ENCODE measurements around the gene MRGPRD.

MRGPRD gene

GRCh38 chr11:69007975-69008381 is 27.2 kb upstream of the MRGPRD start:
- in situ Hi-C loops (cut with HindIII; ENCODE audit: low pct_ligation_motif_present, low sequenced_read_pairs), result no loop called here
- no peak overlapping the region for H3K27ac ChIP-seq
- no peak for TF ChIP-seq CTCF (IDR thresholded peaks at IDR 0.05; ENCODE audit: low read depth, low read length, missing control alignments)

DNA sequence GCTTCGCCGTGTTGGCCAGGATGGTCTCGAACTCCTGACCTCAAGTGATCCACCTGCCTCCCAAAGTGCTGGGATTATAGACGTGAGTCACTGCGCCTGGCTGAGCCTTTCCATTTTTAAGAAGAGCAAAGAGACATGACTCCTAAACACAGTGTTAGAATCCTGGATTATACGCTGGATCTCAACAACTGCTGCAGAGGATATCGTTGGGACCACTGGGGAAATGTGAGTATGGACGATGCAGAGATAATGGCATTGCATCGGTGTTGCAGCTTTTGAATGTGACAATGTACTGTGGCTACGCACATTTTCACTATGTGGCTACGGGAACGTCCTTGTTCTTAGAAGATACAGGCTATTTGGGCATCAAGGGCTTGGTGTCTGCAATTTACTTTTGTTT is 26.0 kb upstream of the MRGPRD start:
- DNase-seq, result no peak
- TF ChIP-seq CTCF (IDR thresholded peaks at IDR 0.05; ENCODE audit: low read depth, low read length, missing control alignments), result no peak
- Histone ChIP-seq H3K27ac (no peak overlapping the region), H3K4me3 (ENCODE audit: low read depth, low read length) (no peak overlapping the region), H3K36me3 (replicated peaks) (no peaks in the 10 kb centered on the region), H3K27me3 (replicated peaks) (no peaks in the 10 kb centered on the region)
- in situ Hi-C loops (cut with HindIII; ENCODE audit: low pct_ligation_motif_present, low sequenced_read_pairs), result no loop called here

More at GRCh38 chr11:69007975-69008381, 27.2 kb upstream of the MRGPRD start:
- no peaks in the 10 kb centered on the region for H3K27me3 ChIP-seq (replicated peaks)
- no peaks in the 10 kb centered on the region for H3K36me3 ChIP-seq (replicated peaks)
- no peak overlapping the region for H3K4me3 ChIP-seq (ENCODE audit: low read depth, low read length)
- no peak for DNase-seq

GRCh38 chr11:69005631-69006368 is 25.0 kb upstream of the MRGPRD start:
- no peak for DNase-seq
- H3K27me3 ChIP-seq (replicated peaks), result no peaks in the 10 kb centered on the region

DNA sequence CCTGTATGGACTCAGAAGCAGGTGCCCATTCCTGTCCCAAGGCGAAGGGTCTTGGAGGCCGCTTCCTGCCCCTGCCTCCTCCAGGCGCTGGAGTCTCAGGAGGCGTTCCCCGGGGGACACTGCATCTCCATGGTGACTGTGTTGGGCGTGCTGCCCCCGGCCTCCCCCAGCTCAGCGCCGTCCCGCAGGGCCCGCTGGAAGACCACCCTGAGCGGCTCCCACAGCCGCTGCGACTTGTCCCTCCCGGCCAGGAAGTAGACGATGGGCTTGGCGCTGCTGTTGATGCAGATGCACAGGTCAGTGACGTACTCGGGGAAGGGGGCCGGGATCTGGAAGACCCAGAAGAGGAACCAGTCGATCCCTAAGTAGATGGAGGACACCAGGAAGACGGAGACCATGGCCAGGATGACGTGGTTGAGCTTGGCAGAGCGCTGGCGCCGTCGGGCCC is 24.4 kb upstream of the MRGPRD start:
- no peak for TF ChIP-seq CTCF (IDR thresholded peaks at IDR 0.05; ENCODE audit: low read depth, low read length, missing control alignments)
- Histone ChIP-seq H3K27me3 (replicated peaks) (no peaks in the 10 kb centered on the region), H3K4me3 (ENCODE audit: low read depth, low read length) (no peak overlapping the region), H3K27ac (no peak overlapping the region), H3K36me3 (replicated peaks) (no peaks in the 10 kb centered on the region)
- no peak for DNase-seq
- in situ Hi-C loops (cut with HindIII; ENCODE audit: low pct_ligation_motif_present, low sequenced_read_pairs), result no loop called here

More at GRCh38 chr11:69005631-69006368, 25.0 kb upstream of the MRGPRD start:
- no peak for TF ChIP-seq CTCF (IDR thresholded peaks at IDR 0.05; ENCODE audit: low read depth, low read length, missing control alignments)
- Histone ChIP-seq H3K36me3 (replicated peaks) (no peaks in the 10 kb centered on the region), H3K27ac (no peak overlapping the region), H3K4me3 (ENCODE audit: low read depth, low read length) (no peak overlapping the region)
- in situ Hi-C loops (cut with HindIII; ENCODE audit: low pct_ligation_motif_present, low sequenced_read_pairs), result no loop called here

- Histone ChIP-seq H3K36me3 (replicated peaks) (no peaks in the 10 kb centered on the region), H3K27ac (no peak overlapping the region), H3K4me3 (ENCODE audit: low read depth, low read length) (no peak overlapping the region), H3K27me3 (replicated peaks) (no peaks in the 10 kb centered on the region)
- no peak for TF ChIP-seq CTCF (IDR thresholded peaks at IDR 0.05; ENCODE audit: low read depth, low read length, missing control alignments)
- in situ Hi-C loops (cut with HindIII; ENCODE audit: low pct_ligation_motif_present, low sequenced_read_pairs), result no loop called here
- DNase-seq, result no peak
Measured at GRCh38 chr11:69004411-69005182, 23.8 kb upstream of the MRGPRD start.

Measured in brain microvascular endothelial cell (primary cell).